ENCODE results near the gene CPHXL. TPM values are rescaled to one million over a fixed set of nuclear protein-coding genes. Genes with fewer than 3 reads are reported as not detected.

The CPHXL gene
- polyA plus RNA-seq (not detected in 2 replicates), polyA minus RNA-seq (not detected in 2 replicates)

DNA sequence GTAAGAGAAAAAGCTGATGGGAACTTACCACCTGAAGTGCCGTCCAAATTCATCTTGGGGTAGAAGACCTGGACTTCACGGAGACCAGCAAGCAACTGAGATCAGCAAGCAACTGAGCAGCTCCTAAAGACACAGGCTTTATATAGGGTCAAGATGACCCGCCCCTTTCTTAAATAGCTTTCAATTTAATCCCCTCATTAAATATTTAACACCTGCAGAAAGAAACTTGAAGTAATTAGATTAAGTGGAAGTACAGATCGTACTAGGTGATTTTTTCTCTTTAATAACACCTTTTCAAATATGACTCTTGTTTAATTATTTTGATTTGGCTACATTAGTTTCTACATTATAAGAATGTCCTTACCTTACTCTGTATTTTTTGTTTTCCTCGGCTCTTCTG is at the start of gene CPHXL:
CPHXL (minus strand) TSS at position 101 of the 400 bp plus-strand sequence; CDS start at position 53, 48 bp downstream.
- Histone ChIP-seq H3K27me3 (ENCODE audit: insufficient read depth, low read depth, low read length) (no peaks in the 10 kb centered on the region), H2AFZ (ENCODE audit: low read depth, low read length) (no peak within 1 kb of the TSS), H3K27ac (ENCODE audit: low read length) (no peak within 1 kb of the TSS), H3K9me2 (ENCODE audit: insufficient read depth, low read length) (no peaks in the 10 kb centered on the region), H3F3A (ENCODE audit: insufficient read depth, low read length, poor library complexity, severe bottlenecking) (no peaks in the 10 kb centered on the region), H3K9ac (ENCODE audit: low read length) (no peak within 1 kb of the TSS), H3K79me2 (replicated peaks; ENCODE audit: insufficient read depth, low read length) (no peaks in the 10 kb centered on the region), H3K36me3 (ENCODE audit: insufficient read depth, low read length) (no peaks in the 10 kb centered on the region), H3K4me2 (ENCODE audit: low read length) (no peak within 1 kb of the TSS), H4K20me1 (ENCODE audit: insufficient read depth) (no peaks in the 10 kb centered on the region), H3K4me3 (ENCODE audit: low read length) (no peak within 1 kb of the TSS), H3K9me3 (ENCODE audit: low read length) (no peaks in the 10 kb centered on the region)
- no peak for TF ChIP-seq RAD21 (conservative IDR thresholded peaks at IDR 0.05)
- no peak for TF ChIP-seq EP300 (conservative IDR thresholded peaks at IDR 0.05; ENCODE audit: poor library complexity, severe bottlenecking)
- TF ChIP-seq POLR2AphosphoS5 (IDR thresholded peaks at IDR 0.05): no peak
- TF ChIP-seq MXI1 (conservative IDR thresholded peaks at IDR 0.05; ENCODE audit: poor library complexity, severe bottlenecking): no peak
- TF ChIP-seq, protein P1, sequence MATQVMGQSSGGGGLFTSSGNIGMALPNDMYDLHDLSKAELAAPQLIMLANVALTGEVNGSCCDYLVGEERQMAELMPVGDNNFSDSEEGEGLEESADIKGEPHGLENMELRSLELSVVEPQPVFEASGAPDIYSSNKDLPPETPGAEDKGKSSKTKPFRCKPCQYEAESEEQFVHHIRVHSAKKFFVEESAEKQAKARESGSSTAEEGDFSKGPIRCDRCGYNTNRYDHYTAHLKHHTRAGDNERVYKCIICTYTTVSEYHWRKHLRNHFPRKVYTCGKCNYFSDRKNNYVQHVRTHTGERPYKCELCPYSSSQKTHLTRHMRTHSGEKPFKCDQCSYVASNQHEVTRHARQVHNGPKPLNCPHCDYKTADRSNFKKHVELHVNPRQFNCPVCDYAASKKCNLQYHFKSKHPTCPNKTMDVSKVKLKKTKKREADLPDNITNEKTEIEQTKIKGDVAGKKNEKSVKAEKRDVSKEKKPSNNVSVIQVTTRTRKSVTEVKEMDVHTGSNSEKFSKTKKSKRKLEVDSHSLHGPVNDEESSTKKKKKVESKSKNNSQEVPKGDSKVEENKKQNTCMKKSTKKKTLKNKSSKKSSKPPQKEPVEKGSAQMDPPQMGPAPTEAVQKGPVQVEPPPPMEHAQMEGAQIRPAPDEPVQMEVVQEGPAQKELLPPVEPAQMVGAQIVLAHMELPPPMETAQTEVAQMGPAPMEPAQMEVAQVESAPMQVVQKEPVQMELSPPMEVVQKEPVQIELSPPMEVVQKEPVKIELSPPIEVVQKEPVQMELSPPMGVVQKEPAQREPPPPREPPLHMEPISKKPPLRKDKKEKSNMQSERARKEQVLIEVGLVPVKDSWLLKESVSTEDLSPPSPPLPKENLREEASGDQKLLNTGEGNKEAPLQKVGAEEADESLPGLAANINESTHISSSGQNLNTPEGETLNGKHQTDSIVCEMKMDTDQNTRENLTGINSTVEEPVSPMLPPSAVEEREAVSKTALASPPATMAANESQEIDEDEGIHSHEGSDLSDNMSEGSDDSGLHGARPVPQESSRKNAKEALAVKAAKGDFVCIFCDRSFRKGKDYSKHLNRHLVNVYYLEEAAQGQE (IDR thresholded peaks at IDR 0.05; ENCODE audit: borderline replicate concordance): no peak

DNA sequence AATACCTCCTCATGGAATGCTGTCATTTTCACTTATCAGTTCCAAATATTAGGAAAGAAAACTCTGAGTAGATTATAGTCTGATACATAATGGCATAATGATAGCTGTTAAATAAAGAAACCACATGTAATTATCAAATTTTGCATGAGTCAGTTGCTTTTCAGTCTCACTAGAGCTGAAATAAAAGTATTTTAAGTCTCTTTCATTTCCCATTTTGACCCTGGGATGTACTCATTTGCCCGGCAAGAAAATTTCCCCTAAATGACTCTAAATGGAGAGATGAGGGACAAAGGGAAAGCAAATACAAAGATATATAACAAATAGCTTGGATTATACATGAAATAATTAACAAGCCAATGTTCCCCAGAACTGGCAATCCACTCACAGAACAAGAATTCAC is 47.9 kb upstream of the CPHXL start:
- Histone ChIP-seq H3K27me3 (ENCODE audit: insufficient read depth, low read depth, low read length) (no peaks in the 10 kb centered on the region), H3K36me3 (ENCODE audit: insufficient read depth, low read length) (no peaks in the 10 kb centered on the region), H3K9me3 (ENCODE audit: low read length) (no peaks in the 10 kb centered on the region), H3K4me2 (ENCODE audit: low read length) (no peak overlapping the region), H3K79me2 (replicated peaks; ENCODE audit: insufficient read depth, low read length) (no peaks in the 10 kb centered on the region), H3K9me2 (ENCODE audit: insufficient read depth, low read length) (no peaks in the 10 kb centered on the region), H3K9ac (ENCODE audit: low read length) (no peak overlapping the region), H2AFZ (ENCODE audit: low read depth, low read length) (no peak overlapping the region), H4K20me1 (ENCODE audit: insufficient read depth) (no peaks in the 10 kb centered on the region), H3F3A (ENCODE audit: insufficient read depth, low read length, poor library complexity, severe bottlenecking) (no peaks in the 10 kb centered on the region), H3K27ac (ENCODE audit: low read length) (no peak overlapping the region), H3K4me3 (ENCODE audit: low read length) (no peak overlapping the region)
- TF ChIP-seq EZH2 (IDR thresholded peaks at IDR 0.05; ENCODE audit: borderline replicate concordance, insufficient read depth, low read length, poor library complexity, severe bottlenecking): no peak
- no peak for TF ChIP-seq TAF1 (IDR thresholded peaks at IDR 0.05; ENCODE audit: low read depth)
- no peak for TF ChIP-seq EP300 (conservative IDR thresholded peaks at IDR 0.05; ENCODE audit: poor library complexity, severe bottlenecking)
- TF ChIP-seq, protein P2, sequence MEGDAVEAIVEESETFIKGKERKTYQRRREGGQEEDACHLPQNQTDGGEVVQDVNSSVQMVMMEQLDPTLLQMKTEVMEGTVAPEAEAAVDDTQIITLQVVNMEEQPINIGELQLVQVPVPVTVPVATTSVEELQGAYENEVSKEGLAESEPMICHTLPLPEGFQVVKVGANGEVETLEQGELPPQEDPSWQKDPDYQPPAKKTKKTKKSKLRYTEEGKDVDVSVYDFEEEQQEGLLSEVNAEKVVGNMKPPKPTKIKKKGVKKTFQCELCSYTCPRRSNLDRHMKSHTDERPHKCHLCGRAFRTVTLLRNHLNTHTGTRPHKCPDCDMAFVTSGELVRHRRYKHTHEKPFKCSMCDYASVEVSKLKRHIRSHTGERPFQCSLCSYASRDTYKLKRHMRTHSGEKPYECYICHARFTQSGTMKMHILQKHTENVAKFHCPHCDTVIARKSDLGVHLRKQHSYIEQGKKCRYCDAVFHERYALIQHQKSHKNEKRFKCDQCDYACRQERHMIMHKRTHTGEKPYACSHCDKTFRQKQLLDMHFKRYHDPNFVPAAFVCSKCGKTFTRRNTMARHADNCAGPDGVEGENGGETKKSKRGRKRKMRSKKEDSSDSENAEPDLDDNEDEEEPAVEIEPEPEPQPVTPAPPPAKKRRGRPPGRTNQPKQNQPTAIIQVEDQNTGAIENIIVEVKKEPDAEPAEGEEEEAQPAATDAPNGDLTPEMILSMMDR (IDR thresholded peaks at IDR 0.05; ENCODE audit: poor library complexity, severe bottlenecking): no peak
- TF ChIP-seq, protein P1 (IDR thresholded peaks at IDR 0.05; ENCODE audit: borderline replicate concordance): no peak
- TF ChIP-seq POLR2AphosphoS5 (IDR thresholded peaks at IDR 0.05): no peak
- TF ChIP-seq RAD21 (conservative IDR thresholded peaks at IDR 0.05): no peak
- no peak for TF ChIP-seq SMC3 (conservative IDR thresholded peaks at IDR 0.05; ENCODE audit: poor library complexity)
- TF ChIP-seq MXI1 (conservative IDR thresholded peaks at IDR 0.05; ENCODE audit: poor library complexity, severe bottlenecking): no peak

Measured in neural cell (in vitro differentiated cells).